HUDEP-2 (cell line): ENCODE data around the gene LMBRD2.
"Not testable (repeated sequence)": the region's sequence is repeated elsewhere in the genome, so short reads cannot be mapped to it uniquely, and the experiment has no call there.

Experiments
- DNase-seq, 76 experiments: peaks; one replicate each; lab custom pipeline; 2025; ENCODE audit not compliant: unreplicated experiment in 76 of 76; lab: John Stamatoyannopoulos, UW

Gene LMBRD2

DNA sequence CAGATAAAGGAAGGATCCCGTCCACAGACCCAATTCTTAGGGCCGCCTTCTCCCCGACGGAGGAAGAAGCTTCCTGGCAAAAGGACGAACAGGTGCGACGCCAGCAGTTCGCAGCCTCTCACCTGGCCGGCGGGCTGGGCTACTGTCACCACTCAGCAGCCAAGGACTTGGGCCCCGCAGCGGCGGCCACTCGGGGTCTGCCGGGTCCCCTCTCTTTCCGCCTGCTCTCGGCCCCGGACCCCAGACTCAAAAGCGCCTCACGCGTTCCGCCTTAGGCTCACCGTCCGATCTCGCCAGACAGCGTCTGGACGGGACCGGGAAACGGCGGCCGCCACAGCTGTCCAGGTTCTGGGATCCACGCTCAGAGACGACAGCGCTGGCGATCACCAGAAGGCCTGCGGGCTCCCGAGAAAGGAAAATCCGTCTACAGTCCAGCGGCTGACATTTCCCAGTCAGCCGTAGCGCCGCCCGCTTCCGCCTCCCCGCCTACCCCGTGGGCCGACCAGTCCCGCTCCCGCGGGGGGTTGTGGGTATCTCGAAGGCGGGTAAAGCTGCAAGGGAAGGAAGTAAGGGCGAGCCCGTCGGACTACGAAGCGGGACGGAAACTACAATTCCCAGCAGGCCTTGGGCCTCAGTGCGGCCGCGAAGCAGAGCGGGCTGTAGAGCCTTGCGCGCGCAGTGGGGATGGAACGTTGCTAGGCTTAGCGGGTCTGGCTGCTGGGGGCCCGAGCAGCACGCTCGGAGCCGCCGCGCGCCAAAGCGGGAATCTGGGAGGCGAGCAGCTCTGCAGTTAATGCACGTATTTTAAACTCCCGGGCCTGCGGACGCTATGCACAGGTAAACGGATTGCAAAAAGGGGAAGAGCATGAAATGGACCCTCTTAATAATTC, at the start of gene LMBRD2, which contains the start of gene SKP2:
Gene LMBRD2, minus strand, starts transcription at position 454 of the 890 bp plus-strand sequence. CDS start 8,538 bp downstream, outside the sequence.
Gene SKP2, plus strand, starts transcription at position 678 of the 890 bp plus-strand sequence. Its CDS starts 152 bp downstream, at position 830.
- DNase-seq: peak in 75 of 76 experiments; percentile 39 to 97 (median 93)

DNA sequence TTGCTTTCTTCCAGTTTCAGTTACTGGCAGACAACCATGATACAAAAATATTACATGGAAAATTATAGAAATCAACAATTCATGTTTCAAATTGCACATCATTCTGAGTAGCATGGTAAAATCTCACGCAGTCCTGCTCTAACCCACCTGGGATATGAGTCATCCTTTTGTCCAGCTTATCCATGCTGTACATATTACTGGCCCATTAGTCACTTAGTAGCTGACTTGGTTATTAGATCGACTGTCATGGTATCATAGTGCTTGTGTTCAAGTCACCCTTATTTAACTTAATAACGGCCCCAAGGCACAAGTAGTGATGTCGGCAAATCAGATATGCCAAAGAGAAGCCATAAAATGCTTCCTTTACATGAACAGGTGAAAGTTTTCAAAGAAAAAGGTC, 48.8 kb upstream of the LMBRD2 start:
- no peak for DNase-seq

DNA sequence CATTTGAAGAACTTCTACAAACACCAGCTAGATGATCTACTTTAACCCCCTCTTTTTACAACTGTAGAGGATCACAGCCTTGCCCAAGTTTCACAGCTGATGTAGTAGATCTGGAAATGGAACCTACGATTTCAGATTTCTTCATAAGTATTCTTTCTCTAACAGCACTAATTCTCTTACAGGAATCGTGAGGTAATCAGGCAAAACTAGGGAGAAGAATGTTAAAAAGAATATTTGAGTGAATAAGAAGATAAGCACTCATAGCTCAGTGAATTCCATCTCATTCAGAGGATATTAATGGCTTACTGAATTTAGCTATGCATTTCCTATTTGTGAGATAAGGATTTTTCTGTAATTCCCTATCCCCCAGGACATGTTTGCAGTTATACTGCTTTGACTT, 47.9 kb upstream of the LMBRD2 start:
- no peak for DNase-seq

DNA sequence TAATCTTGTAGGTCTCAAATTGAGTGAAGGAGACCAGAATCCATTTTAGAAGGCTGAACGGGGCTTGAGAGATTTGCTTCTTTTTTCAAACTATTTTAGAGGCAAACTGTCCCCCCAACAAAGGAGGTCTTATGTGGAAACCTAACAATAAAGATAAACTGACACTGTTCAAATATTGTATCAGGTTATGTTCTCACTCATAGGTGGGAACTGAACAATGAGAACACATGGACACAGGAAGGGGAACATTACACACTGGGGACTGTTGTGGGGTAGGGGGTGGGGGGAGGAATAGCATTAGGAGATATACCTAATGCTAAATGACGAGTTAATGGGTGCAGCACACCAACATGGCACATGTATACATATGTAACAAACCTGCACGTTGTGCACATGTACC, 47.1 kb upstream of the LMBRD2 start:
- not testable (repeated sequence) for DNase-seq

DNA sequence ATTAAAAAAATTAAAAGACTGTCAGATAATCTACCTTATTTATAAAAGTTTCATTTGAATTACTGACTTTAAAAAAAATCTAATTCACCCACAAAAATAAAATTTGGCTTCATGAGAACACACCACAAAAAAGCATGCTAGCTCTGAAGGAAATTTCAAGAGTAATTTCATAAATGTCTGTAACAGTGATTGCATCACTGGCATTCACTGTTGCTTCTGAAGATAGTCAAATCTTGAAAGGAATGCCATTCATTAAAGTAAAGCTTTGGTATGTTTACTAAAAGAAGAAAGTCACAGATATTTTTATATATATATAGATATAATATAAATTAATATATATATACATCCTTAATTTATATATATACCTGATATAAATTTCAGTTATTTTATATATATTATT, 46.6 kb upstream of the LMBRD2 start:
- no peak for DNase-seq

DNA sequence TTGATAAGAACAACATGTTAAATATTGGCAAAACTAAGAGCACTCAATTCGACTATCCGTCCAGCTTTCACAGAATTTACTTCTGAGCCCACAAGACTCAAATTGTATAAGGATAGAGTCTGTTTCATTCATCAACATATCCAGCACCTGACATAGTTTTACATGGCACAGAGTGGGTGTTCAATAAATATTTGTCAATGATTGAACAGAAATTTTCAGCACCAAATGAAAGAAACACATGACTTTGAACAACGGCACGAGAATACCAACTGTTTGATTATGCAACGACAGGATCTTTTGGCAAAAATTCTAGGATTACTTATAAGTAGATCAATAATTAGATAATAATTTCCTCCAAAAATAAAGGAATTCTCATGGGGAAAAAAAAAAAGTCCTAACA, 42.1 kb upstream of the LMBRD2 start:
- no peak for DNase-seq

DNA sequence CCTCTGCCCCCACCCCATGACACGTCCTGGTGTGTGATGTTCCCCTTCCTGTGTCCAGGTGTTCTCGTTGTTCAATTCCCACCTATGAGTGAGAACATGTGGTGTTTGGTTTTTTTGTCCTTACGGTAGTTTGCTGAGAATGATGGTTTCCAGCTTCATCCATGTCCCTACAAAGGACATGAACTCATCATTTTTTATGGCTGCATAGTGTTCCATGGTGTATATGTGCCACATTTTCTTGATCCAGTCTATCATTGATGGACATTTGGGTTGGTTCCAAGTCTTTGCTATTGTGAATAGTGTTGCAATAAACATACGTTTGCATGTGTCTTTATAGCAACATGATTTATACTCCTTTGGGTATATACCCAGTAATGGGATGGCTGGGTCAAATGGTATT, 32.7 kb upstream of the LMBRD2 start:
- not testable (repeated sequence) for DNase-seq

DNA sequence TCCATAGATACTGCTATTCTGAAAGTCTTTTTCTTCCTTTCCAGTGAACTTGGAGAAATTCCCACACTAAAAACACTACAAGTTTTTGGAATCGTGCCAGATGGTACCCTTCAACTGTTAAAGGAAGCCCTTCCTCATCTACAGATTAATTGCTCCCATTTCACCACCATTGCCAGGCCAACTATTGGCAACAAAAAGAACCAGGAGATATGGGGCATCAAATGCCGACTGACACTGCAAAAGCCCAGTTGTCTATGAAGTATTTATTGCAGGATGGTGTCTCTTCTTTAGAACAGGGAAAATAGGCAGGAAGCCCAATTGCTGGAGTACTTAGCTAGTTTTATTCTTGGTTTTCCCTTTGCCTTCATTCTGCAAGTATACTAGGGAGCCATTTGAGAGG, 30.1 kb upstream of the LMBRD2 start:
- DNase-seq: no peak

DNA sequence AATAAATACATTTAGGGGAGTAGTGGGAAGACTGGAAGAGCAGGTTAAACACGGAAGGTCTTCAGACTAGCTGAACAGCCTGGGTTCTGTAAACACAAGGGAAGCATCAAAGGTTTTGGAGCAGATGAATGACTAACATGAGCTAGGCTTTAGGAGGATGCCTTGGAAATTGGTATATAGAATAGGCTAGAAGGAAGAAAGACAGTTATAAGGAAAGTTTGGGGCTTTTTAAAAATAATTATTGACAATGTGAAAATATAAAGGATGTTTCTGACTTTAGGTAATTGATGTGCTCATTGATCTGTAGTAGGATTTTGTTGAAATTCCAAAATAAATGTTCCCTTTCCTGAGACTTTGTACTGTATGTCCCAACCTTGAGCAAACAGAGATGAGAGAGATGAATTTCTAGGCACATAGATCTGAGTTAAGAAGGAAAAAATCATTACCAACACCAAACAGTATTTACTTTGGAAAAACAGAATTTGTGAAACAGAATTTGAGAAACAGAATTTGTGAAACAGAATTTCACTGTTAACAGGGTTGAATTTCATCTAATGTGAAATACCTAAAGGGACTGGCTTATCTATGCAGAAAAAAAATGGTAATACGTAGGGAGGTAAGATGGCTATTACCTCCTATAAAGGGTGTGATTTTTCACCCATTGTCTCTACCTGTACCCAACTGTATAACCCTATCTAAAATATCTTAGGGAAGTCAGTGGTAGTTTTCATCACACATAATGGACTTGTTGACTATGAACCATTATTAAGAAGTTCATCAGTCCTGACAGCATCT, 29.1 kb upstream of the LMBRD2 start:
- DNase-seq: no peak

DNA sequence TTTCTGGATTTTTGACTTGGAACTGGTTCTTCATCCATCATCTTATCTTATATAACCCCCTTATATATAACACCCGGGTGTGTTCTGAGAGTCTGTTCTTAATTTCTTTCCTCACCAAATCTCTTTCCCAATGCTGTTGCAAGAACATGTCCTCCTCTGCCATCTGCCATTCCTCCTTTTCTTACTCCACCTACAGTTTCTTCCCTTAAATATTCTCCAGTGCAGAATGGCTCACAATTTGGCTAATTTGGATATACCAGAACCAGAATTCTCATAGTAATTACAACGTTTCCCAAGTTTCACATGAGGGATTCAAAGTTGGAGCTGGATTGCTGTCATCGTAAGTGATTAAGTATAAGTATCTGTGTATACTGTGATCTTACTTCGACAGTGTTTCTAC, 28.3 kb upstream of the LMBRD2 start:
- no peak for DNase-seq

DNA sequence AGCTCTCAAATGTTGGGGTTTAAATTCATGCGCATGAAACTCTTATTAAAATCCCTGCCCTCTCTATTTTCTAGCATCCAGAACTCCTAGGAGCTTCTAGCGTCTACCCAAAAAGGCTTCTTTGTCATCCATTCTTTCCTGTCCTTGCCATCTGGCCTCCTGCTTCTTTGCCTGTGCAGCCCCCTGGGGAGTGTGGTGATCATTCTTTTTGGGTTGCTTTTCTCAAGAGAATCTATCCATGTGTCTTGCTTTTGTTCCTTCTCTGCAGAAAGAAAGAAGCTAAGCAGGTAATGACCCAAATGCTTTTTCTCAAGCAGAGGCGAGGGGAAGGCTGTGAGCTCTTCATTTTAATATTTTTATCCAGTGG, 26.8 kb upstream of the LMBRD2 start:
- no peak for DNase-seq

DNA sequence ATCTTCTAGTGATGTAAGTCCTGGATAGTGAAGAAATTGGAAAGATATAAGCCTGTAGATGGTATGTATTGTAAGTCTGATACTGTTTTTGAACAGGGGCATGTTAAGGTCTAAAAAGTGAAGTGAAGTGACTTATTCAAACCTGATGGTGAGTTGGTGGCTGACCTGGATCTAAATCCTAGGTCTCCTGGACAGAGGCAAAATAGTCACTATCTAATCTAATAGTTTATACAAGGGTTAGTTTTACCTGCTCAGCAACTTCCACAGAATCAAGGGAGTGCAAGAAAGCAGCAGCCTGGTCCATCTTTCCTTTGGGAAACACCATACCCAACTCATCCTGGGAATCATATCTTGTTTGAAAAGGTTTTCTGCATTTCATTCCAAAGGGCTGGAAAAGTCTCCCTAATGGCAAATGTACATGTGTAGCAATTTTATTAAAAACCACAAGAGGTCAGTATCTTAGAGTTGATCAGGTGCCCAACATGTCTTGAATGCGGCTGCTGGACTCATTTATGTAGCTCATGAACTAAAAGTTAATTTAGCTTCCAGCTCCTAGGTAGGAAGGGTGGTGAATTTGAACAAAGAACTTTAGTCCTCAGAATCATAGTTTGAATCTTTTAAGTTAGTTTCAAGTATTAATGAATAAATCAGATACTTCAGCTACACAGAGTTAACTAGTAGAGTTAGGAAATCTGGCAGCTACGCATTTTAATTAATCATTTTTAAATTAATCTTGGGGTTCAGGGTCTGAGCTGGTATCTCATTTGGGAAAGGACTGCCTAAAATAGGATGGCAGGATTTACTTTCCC, 26.2 kb upstream of the LMBRD2 start:
- peak in 8 of 76 experiments; percentile 1 to 29 (median 6) for DNase-seq

DNA sequence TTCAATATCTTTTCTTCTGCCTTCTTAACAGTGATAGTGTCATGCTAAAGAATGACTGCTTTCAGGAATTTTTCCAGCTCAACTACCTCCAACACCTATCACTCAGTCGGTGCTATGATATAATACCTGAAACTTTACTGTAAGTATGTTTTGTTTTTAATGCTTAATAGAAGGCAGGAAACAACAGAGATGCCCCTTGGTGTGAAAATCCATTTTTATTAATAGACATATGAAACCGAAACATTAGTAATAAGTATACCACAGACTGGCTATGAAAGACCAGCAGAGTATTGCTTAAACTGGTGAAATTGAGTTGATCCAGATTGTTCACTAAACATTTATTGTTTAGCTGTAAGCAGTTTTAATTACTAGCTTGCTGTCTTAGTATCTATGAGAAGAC, 25.5 kb upstream of the LMBRD2 start:
- no peak for DNase-seq

DNA sequence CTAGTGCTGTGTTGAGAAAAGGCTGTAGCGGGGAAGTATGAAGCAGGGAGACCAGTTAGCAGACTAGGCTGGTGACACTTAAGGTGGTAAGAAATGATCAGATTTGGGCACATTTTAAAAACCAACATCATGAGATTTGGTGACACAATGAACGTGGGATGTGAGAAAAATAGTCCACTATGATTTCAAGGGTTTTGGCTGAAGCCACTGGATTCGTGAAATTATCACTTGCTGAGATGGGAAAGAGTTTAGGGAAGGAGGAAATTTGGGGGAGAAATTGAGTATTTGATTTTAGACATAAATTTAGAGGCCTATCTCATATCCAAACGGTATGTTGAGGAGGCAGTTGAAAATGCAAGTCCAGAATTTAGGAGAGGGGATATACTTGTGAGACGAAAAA, 23.4 kb upstream of the LMBRD2 start:
- no peak for DNase-seq

DNA sequence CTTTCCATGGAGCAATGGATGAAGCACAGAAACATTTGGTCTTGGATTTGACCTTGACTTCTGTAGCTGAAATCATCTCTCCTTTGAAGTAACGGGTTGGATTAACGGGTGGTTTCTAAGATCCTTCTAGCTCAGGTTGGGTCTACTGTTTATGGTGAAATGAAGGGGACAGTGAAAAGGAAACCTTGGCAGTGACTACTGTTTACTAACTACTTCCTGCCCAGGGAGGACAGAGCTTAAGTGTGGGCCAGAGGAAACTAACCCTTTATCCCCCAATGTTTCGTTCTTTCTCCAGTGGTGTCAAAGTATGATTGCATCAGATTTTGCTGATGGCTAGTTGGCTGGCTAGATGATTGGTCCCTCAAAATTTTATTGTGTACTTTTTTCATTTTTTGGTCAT, 22.4 kb upstream of the LMBRD2 start:
- no peak for DNase-seq

DNA sequence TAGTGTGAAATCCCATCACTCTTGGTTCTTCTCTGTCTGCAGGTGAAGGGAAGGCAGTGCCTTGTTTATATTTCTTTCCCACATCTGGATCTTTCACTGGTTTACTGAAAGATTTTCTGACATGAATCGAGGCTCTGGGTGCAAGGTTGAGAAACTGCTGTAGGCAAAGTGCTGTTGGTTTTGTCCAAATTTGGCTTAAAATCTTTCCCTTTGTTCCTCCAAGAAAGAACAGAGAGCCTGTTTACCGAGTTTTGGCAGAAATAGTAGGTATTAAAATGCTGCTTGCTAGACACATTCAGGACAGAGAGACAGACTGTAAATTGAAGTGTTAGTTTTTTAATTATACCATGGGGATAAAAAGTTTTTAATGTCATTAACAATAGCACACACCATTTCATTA, 21.7 kb upstream of the LMBRD2 start:
- no peak for DNase-seq

DNA sequence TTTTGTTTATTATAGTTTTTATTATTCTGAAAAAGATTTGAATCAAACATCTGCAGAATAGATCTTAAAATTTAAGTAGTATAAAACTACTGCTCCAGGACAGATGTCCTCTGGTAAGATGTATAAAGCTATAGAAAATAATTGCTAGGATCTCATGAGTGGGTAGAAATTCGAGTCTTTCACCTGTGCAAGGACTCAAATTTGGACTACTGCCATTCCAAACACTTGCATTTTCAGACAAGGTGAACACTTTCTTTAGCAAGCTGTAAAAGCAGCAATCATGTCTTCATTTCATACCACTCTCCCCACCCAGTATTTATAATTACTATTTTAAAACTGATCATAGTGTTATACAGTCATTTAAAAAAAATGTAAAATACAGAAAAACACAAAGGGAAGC, 20.9 kb upstream of the LMBRD2 start:
- no peak for DNase-seq

DNA sequence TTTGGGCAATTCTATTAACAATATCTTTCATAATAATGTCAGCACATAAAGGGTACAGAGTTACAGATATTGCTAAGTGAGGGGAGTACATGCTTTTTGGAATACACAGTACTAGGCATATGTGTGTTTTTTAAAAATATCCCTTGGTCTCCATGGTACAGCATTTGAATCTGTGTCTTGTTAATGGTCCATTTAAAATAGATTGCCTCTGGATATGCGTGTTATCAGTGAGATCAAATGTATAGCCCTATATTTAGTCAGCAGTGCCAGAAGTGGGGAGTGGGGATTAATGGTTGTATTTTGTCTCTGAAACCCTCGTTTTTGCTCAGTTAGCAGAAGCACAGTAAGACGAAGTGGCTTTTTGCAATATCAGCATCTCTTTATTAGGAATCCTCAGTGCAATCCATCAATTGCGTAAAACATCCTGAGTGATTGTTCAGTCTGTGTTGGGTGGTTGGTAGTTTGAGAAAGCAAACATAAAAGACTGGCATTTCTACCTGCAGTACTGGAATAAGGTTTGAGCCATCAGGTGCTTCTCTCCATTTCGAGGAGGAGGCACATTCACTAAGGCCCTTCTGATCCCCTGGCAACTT, 19.2 kb upstream of the LMBRD2 start:
- no peak for DNase-seq

DNA sequence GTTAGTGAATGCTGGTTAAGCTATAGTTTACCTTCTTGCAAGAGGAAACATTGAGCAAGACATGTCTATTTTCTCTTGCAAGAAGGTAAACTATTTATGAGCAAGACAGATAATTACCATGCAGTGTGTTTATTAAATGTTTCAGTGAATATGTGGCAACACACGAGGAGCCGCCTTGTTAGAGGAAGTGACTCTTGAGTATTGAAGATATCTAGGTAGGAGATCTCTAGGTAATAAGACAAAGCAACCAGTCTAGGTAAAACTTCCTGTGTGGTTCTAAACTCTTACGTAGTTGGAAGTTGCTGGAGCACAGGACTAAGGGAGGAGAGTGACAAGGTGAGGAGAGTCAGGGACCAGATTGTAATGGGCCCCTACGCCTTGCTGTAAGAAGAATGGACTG, 17.1 kb upstream of the LMBRD2 start:
- no peak for DNase-seq

DNA sequence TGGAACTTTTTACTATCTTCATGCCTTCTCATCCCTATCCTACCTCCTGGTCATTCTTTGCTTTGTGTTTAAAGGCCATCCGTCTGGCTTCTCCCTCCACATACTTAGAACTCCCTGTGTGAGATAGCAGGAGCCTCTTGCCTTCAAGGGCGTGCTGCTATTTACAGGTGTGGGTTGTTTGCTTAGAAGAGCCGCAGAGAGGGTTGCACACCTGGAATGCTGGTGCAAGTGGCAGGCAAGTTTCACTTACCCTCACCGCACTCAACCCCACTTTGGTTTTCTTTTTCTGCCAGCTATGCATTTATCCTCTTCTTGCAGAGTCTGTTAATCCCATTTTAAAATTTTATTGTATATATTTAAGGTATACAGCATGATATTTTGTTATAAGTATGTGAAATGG, 12.8 kb upstream of the LMBRD2 start:
- DNase-seq: no peak
